ENCODE data around the gene GPR78.

Gene GPR78

DNA sequence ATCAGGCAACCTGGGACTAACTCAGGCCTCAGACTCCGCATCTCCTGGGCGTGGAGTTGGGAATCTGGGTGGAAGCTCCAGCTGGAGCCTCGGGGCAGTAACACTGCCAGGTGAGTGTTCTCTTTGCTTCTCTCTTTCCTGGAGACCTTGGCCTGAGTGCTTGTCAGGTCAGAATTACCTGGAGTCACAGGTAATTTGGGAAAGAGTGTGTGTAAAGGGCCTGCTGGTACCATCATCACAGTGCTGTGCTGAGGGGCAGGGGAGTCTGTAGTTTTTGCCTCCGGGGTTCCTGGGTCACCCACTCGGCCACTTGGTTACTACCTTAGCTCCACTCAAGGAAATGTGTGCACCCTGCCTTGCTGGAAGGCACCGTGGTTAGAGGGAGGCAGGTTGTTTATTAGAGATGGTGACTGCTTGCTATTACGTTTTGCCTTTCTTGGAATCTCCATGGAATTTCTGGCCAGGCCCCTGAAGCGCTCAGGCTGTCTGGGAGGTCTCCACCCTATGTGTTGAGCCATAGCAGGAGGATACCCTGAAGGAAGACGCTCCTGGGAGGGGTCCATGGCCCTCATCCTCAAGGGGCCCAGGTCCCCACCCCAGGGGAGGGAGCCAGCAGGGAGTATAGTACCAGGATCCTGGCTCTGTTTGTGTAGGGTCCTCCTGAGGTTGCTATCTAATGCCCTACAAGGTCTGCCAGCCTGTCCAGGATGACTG, 2.9 kb downstream of the GPR78 start:
- H3K36me3 ChIP-seq (ENCODE audit: control insufficient read depth, insufficient read depth, low read length): no peaks in the 10 kb centered on the region
- H3K56ac ChIP-seq (ENCODE audit: low read length): no peak overlapping the region
- H4K8ac ChIP-seq (ENCODE audit: low read depth, low read length): no peak overlapping the region
- no peak overlapping the region for H2BK15ac ChIP-seq (replicated peaks; ENCODE audit: low read depth)
- no peak overlapping the region for H3K27ac ChIP-seq (ENCODE audit: low read depth, low read length)
- no CpG with 5 or more reads among the region's 9 CpGs for WGBS (ENCODE audit: extremely low coverage, insufficient coverage, low lambda C conversion rate)
- no peaks in the 10 kb centered on the region for H3K27me3 ChIP-seq (ENCODE audit: insufficient read depth, low read length, poor library complexity)
- no peak for DNase-seq
- H3K79me2 ChIP-seq (ENCODE audit: control insufficient read depth, insufficient read depth, low read length): no peaks in the 10 kb centered on the region
- H3K79me1 ChIP-seq (ENCODE audit: low read length): no peaks in the 10 kb centered on the region
- peaks cover 4% of the 10 kb centered on the region for H3K4me1 ChIP-seq (ENCODE audit: control insufficient read depth, low read depth, low read length)
- H3K23ac ChIP-seq (ENCODE audit: low read length): no peak overlapping the region
- H3K4me3 ChIP-seq (ENCODE audit: low read length): no peak overlapping the region
- H3K4ac ChIP-seq (ENCODE audit: low read depth, low read length): no peak overlapping the region
- H2AK5ac ChIP-seq (ENCODE audit: low read length): no peak overlapping the region
- no peak overlapping the region for H3K18ac ChIP-seq (ENCODE audit: low read length)
- no peak overlapping the region for H3K4me2 ChIP-seq (ENCODE audit: low read length)
- H2BK120ac ChIP-seq (ENCODE audit: low read depth, low read length): no peak overlapping the region
- H3K9ac ChIP-seq (ENCODE audit: low read length): no peak overlapping the region
- no peak overlapping the region for H2BK5ac ChIP-seq (ENCODE audit: low read length)
- no peak overlapping the region for H4K5ac ChIP-seq (ENCODE audit: low read length)

DNA sequence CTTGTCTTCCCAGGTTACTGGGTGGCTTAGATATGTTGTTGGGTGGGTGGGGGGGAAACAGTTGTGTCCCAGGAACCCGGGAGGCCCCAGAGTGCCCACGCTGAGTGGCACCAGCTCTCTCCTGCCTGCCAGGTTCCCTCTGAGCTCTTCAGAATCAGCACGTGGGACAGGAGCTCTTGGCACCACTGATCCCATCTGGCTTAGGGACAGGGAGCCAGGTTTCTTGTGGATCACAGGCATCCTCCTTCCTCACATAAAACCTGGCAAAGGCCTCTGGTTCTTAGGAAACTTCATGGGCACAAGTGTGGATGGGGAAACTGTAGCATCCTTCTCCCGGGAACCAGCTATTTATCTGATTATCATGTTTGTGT, 3.4 kb downstream of the GPR78 start:
- no peak overlapping the region for H3K27ac ChIP-seq (ENCODE audit: low read depth, low read length)
- no CpG with 5 or more reads among the region's 4 CpGs for WGBS (ENCODE audit: extremely low coverage, insufficient coverage, low lambda C conversion rate)
- DNase-seq: no peak
- no peak overlapping the region for H3K4ac ChIP-seq (ENCODE audit: low read depth, low read length)
- no peak overlapping the region for H3K9ac ChIP-seq (ENCODE audit: low read length)
- no peak overlapping the region for H2BK120ac ChIP-seq (ENCODE audit: low read depth, low read length)
- H2BK5ac ChIP-seq (ENCODE audit: low read length): no peak overlapping the region
- no peak overlapping the region for H3K23ac ChIP-seq (ENCODE audit: low read length)
- no peak overlapping the region for H2AK5ac ChIP-seq (ENCODE audit: low read length)
- no peaks in the 10 kb centered on the region for H3K79me1 ChIP-seq (ENCODE audit: low read length)
- no peaks in the 10 kb centered on the region for H3K27me3 ChIP-seq (ENCODE audit: insufficient read depth, low read length, poor library complexity)
- H2BK15ac ChIP-seq (replicated peaks; ENCODE audit: low read depth): no peak overlapping the region
- peaks cover 4% of the 10 kb centered on the region for H3K4me1 ChIP-seq (ENCODE audit: control insufficient read depth, low read depth, low read length)
- H3K18ac ChIP-seq (ENCODE audit: low read length): no peak overlapping the region
- H3K56ac ChIP-seq (ENCODE audit: low read length): no peak overlapping the region
- H3K4me3 ChIP-seq (ENCODE audit: low read length): no peak overlapping the region
- H3K36me3 ChIP-seq (ENCODE audit: control insufficient read depth, insufficient read depth, low read length): no peaks in the 10 kb centered on the region
- no peaks in the 10 kb centered on the region for H3K79me2 ChIP-seq (ENCODE audit: control insufficient read depth, insufficient read depth, low read length)
- H3K4me2 ChIP-seq (ENCODE audit: low read length): no peak overlapping the region
- H4K5ac ChIP-seq (ENCODE audit: low read length): no peak overlapping the region
- H4K8ac ChIP-seq (ENCODE audit: low read depth, low read length): no peak overlapping the region

DNA sequence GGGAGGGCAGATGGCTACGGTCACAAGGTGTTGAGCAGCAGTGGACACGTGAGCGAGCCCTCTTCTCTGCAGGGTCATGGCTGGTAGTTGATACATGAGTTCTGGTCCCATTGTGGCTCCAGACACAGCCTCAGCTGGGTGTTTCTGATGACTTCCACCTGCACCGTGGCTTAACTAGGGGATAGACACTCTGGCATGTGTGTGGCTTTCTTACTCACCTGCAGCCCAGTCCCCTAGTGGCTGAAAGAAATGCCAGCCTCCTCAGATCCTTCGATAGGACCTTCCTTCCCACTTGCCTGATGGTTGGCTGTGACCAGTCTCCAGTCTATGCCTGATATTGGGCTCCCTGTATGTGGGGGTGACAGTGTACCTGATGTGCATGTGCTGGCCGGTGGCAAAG, 5.0 kb downstream of the GPR78 start:
- H3K56ac ChIP-seq (ENCODE audit: low read length): no peak overlapping the region
- H3K27me3 ChIP-seq (ENCODE audit: insufficient read depth, low read length, poor library complexity): no peaks in the 10 kb centered on the region
- H3K4me3 ChIP-seq (ENCODE audit: low read length): no peak overlapping the region
- H2BK5ac ChIP-seq (ENCODE audit: low read length): no peak overlapping the region
- no peak overlapping the region for H4K5ac ChIP-seq (ENCODE audit: low read length)
- H3K79me1 ChIP-seq (ENCODE audit: low read length): no peaks in the 10 kb centered on the region
- no peak overlapping the region for H2BK15ac ChIP-seq (replicated peaks; ENCODE audit: low read depth)
- no peak overlapping the region for H3K4me2 ChIP-seq (ENCODE audit: low read length)
- H3K9ac ChIP-seq (ENCODE audit: low read length): no peak overlapping the region
- H4K8ac ChIP-seq (ENCODE audit: low read depth, low read length): no peak overlapping the region
- peak; percentile 54 for DNase-seq
- no peak overlapping the region for H2BK120ac ChIP-seq (ENCODE audit: low read depth, low read length)
- H2AK5ac ChIP-seq (ENCODE audit: low read length): no peak overlapping the region
- H3K79me2 ChIP-seq (ENCODE audit: control insufficient read depth, insufficient read depth, low read length): no peaks in the 10 kb centered on the region
- H3K23ac ChIP-seq (ENCODE audit: low read length): no peak overlapping the region
- H3K36me3 ChIP-seq (ENCODE audit: control insufficient read depth, insufficient read depth, low read length): no peaks in the 10 kb centered on the region
- H3K18ac ChIP-seq (ENCODE audit: low read length): no peak overlapping the region
- H3K4me1 ChIP-seq (ENCODE audit: control insufficient read depth, low read depth, low read length): no peaks in the 10 kb centered on the region
- WGBS (ENCODE audit: extremely low coverage, insufficient coverage, low lambda C conversion rate): no CpG with 5 or more reads among the region's 6 CpGs
- no peak overlapping the region for H3K27ac ChIP-seq (ENCODE audit: low read depth, low read length)
- no peak overlapping the region for H3K4ac ChIP-seq (ENCODE audit: low read depth, low read length)

DNA sequence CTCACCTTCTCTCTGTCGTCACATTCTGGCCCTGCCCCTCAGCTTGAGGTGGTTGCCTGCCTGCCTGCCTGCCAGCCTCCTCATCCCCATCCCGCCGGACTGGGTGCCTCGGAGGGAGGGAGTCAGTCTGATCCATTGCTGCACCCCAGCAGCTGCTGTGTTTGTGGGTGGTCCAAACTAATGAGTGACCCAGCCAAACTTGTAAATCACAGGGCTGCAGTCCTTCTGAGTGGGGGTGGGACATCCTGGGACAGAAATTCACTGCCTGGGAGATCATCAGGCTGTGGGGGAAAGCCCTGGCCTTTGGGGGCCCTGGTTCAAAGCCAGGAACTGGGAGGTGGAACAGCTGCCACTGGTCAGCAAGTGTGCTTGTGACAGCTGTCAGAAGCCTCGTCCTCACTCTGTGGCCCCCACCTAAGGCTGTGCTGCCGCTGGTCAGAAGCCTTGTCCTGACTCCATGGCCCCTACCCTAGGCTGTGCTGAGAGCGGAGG, 5.6 kb downstream of the GPR78 start:
- H3K27ac ChIP-seq (ENCODE audit: low read depth, low read length): no peak overlapping the region
- no peak overlapping the region for H4K5ac ChIP-seq (ENCODE audit: low read length)
- H3K23ac ChIP-seq (ENCODE audit: low read length): no peak overlapping the region
- no peaks in the 10 kb centered on the region for H3K27me3 ChIP-seq (ENCODE audit: insufficient read depth, low read length, poor library complexity)
- no peak overlapping the region for H4K8ac ChIP-seq (ENCODE audit: low read depth, low read length)
- no peaks in the 10 kb centered on the region for H3K79me2 ChIP-seq (ENCODE audit: control insufficient read depth, insufficient read depth, low read length)
- no peak overlapping the region for H2BK5ac ChIP-seq (ENCODE audit: low read length)
- WGBS (ENCODE audit: extremely low coverage, insufficient coverage, low lambda C conversion rate): no CpG with 5 or more reads among the region's 7 CpGs
- H3K36me3 ChIP-seq (ENCODE audit: control insufficient read depth, insufficient read depth, low read length): no peaks in the 10 kb centered on the region
- no peak overlapping the region for H2AK5ac ChIP-seq (ENCODE audit: low read length)
- no peak overlapping the region for H3K18ac ChIP-seq (ENCODE audit: low read length)
- no peak overlapping the region for H3K4ac ChIP-seq (ENCODE audit: low read depth, low read length)
- H3K4me3 ChIP-seq (ENCODE audit: low read length): no peak overlapping the region
- no peak for DNase-seq
- no peak overlapping the region for H3K9ac ChIP-seq (ENCODE audit: low read length)
- H3K4me2 ChIP-seq (ENCODE audit: low read length): no peak overlapping the region
- H2BK15ac ChIP-seq (replicated peaks; ENCODE audit: low read depth): no peak overlapping the region
- H3K79me1 ChIP-seq (ENCODE audit: low read length): no peaks in the 10 kb centered on the region
- no peaks in the 10 kb centered on the region for H3K4me1 ChIP-seq (ENCODE audit: control insufficient read depth, low read depth, low read length)
- peak overlapping the region; percentile 49 for H3K56ac ChIP-seq (ENCODE audit: low read length)
- H2BK120ac ChIP-seq (ENCODE audit: low read depth, low read length): no peak overlapping the region

DNA sequence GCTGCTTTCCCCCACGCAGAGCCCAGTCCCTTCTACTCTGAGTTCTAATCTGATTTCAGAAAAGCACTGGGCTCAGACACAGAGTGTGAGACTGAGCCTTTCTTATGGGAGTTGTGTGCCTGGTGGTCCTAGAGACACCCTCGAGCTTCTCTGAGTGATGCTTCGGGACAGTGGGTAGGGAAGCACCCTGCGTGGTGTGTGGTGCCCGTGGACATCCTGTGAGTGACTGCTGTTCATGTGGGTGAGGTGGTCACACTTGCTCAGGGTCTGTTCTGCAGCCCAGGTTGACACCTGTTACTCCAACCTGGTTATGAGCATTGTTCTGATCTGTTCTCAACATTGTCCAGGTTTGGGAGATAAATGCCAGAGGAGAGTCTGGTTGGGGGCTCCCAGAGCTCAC, 6.1 kb downstream of the GPR78 start:
- Histone ChIP-seq H3K27me3 (ENCODE audit: insufficient read depth, low read length, poor library complexity) (no peaks in the 10 kb centered on the region), H3K9ac (ENCODE audit: low read length) (no peak overlapping the region), H3K4me3 (ENCODE audit: low read length) (no peak overlapping the region), H3K4me1 (ENCODE audit: control insufficient read depth, low read depth, low read length) (no peaks in the 10 kb centered on the region), H3K79me2 (ENCODE audit: control insufficient read depth, insufficient read depth, low read length) (no peaks in the 10 kb centered on the region), H3K4me2 (ENCODE audit: low read length) (no peak overlapping the region), H2BK120ac (ENCODE audit: low read depth, low read length) (no peak overlapping the region), H3K4ac (ENCODE audit: low read depth, low read length) (no peak overlapping the region), H2BK15ac (replicated peaks; ENCODE audit: low read depth) (no peak overlapping the region), H3K27ac (ENCODE audit: low read depth, low read length) (no peak overlapping the region), H3K18ac (ENCODE audit: low read length) (no peak overlapping the region), H4K8ac (ENCODE audit: low read depth, low read length) (no peak overlapping the region), H3K36me3 (ENCODE audit: control insufficient read depth, insufficient read depth, low read length) (no peaks in the 10 kb centered on the region), H3K56ac (ENCODE audit: low read length) (no peak overlapping the region), H3K23ac (ENCODE audit: low read length) (no peak overlapping the region), H4K5ac (ENCODE audit: low read length) (no peak overlapping the region), H3K79me1 (ENCODE audit: low read length) (no peaks in the 10 kb centered on the region), H2AK5ac (ENCODE audit: low read length) (no peak overlapping the region), H2BK5ac (ENCODE audit: low read length) (no peak overlapping the region)
- no peak for DNase-seq
- WGBS (ENCODE audit: extremely low coverage, insufficient coverage, low lambda C conversion rate): no CpG with 5 or more reads among the region's 5 CpGs
